ENCODE data around the gene ATP9B. TPM values are rescaled to one million over a fixed set of nuclear protein-coding genes. Genes with fewer than 3 reads are reported as not detected.
"Not testable (repeated sequence)": the region's sequence is repeated elsewhere in the genome, so short reads cannot be mapped to it uniquely, and the experiment has no call there.

ATP9B gene
- total RNA-seq, 2 donors from 2014 or later: 29.1 to 38.1 TPM

- peaks cover 27% of the 10 kb centered on the region for H3K36me3 ChIP-seq (ENCODE audit: control insufficient read depth, insufficient read depth, low read length)
- no peaks in the 10 kb centered on the region for H3K27me3 Mint-ChIP-seq (ENCODE audit: insufficient read depth)
- H3K4me3 Mint-ChIP-seq: no peak overlapping the region
- no peak overlapping the region for H3K9ac ChIP-seq (ENCODE audit: extremely low read depth, low read length, poor library complexity, severe bottlenecking)
- H3K4me1 Mint-ChIP-seq: peaks cover 3% of the 10 kb centered on the region
- DNase-seq: no peak
- TF ChIP-seq CTCF (conservative IDR thresholded peaks at IDR 0.05): no peak
- 94 to 96% methylated on average over 9 to 13 of the region's 13 CpGs for WGBS, 2 experiments (ENCODE audit: insufficient coverage in 1 of 2, insufficient read length in 1 of 2)
- no peaks in the 10 kb centered on the region for H3K27me3 ChIP-seq (ENCODE audit: control insufficient read depth, insufficient read depth, low read length, poor library complexity, severe bottlenecking)
- no peak overlapping the region for H3K4me3 ChIP-seq (ENCODE audit: low read length)
- H3K36me3 Mint-ChIP-seq (ENCODE audit: low read depth): peaks cover 44% of the 10 kb centered on the region
- H3K9me3 ChIP-seq (ENCODE audit: control insufficient read depth, low read length): no peaks in the 10 kb centered on the region
- H3K27ac Mint-ChIP-seq: no peak overlapping the region
- no peaks in the 10 kb centered on the region for H3K9me3 Mint-ChIP-seq
- no peak overlapping the region for H3K27ac ChIP-seq (ENCODE audit: low read depth, low read length)
- H3K4me1 ChIP-seq (ENCODE audit: control insufficient read depth, insufficient read depth, low read length): no peaks in the 10 kb centered on the region
Measured at GRCh38 chr18:79166702-79167101, 97.5 kb downstream of the ATP9B start.

GRCh38 chr18:79167526-79168190 is 98.5 kb downstream of the ATP9B start:
- H3K36me3 Mint-ChIP-seq (ENCODE audit: low read depth): peaks cover 44% of the 10 kb centered on the region
- Histone ChIP-seq H3K27ac (ENCODE audit: low read depth, low read length) (no peak overlapping the region), H3K4me1 (ENCODE audit: control insufficient read depth, insufficient read depth, low read length) (no peaks in the 10 kb centered on the region), H3K4me3 (ENCODE audit: low read length) (no peak overlapping the region), H3K9ac (ENCODE audit: extremely low read depth, low read length, poor library complexity, severe bottlenecking) (no peak overlapping the region), H3K36me3 (ENCODE audit: control insufficient read depth, insufficient read depth, low read length) (peaks cover 25% of the 10 kb centered on the region), H3K27me3 (ENCODE audit: control insufficient read depth, insufficient read depth, low read length, poor library complexity, severe bottlenecking) (no peaks in the 10 kb centered on the region), H3K9me3 (ENCODE audit: control insufficient read depth, low read length) (no peaks in the 10 kb centered on the region)
- TF ChIP-seq CTCF (conservative IDR thresholded peaks at IDR 0.05): no peak
- peaks cover 3% of the 10 kb centered on the region for H3K4me1 Mint-ChIP-seq
- WGBS, 2 experiments (ENCODE audit: insufficient coverage in 1 of 2, insufficient read length in 1 of 2): 94 to 95% methylated on average over 14 to 18 of the region's 18 CpGs
- H3K9me3 Mint-ChIP-seq: no peaks in the 10 kb centered on the region
- H3K4me3 Mint-ChIP-seq: no peak overlapping the region
- no peak overlapping the region for H3K27ac Mint-ChIP-seq
- H3K27me3 Mint-ChIP-seq (ENCODE audit: insufficient read depth): no peaks in the 10 kb centered on the region
- no peak for DNase-seq

GRCh38 chr18:79169958-79170555 is 100.9 kb downstream of the ATP9B start:
- no peak overlapping the region for H3K4me3 Mint-ChIP-seq
- Histone ChIP-seq H3K9ac (ENCODE audit: extremely low read depth, low read length, poor library complexity, severe bottlenecking) (no peak overlapping the region), H3K36me3 (ENCODE audit: control insufficient read depth, insufficient read depth, low read length) (peaks cover 21% of the 10 kb centered on the region), H3K9me3 (ENCODE audit: control insufficient read depth, low read length) (no peaks in the 10 kb centered on the region), H3K4me3 (ENCODE audit: low read length) (no peak overlapping the region), H3K27me3 (ENCODE audit: control insufficient read depth, insufficient read depth, low read length, poor library complexity, severe bottlenecking) (no peaks in the 10 kb centered on the region), H3K27ac (ENCODE audit: low read depth, low read length) (no peak overlapping the region), H3K4me1 (ENCODE audit: control insufficient read depth, insufficient read depth, low read length) (no peaks in the 10 kb centered on the region)
- no peak overlapping the region for H3K27ac Mint-ChIP-seq
- 92 to 100% methylated on average over 1 to 8 of the region's 8 CpGs for WGBS, 2 experiments (ENCODE audit: insufficient coverage in 1 of 2, insufficient read length in 1 of 2)
- H3K27me3 Mint-ChIP-seq (ENCODE audit: insufficient read depth): no peaks in the 10 kb centered on the region
- DNase-seq: no peak
- no peak for TF ChIP-seq CTCF (conservative IDR thresholded peaks at IDR 0.05)
- no peaks in the 10 kb centered on the region for H3K9me3 Mint-ChIP-seq
- H3K4me1 Mint-ChIP-seq: peaks cover 3% of the 10 kb centered on the region
- peaks cover 48% of the 10 kb centered on the region for H3K36me3 Mint-ChIP-seq (ENCODE audit: low read depth)

- H3K27me3 ChIP-seq (ENCODE audit: control insufficient read depth, insufficient read depth, low read length, poor library complexity, severe bottlenecking); H3K4me1 ChIP-seq (ENCODE audit: control insufficient read depth, insufficient read depth, low read length); H3K9me3 ChIP-seq (ENCODE audit: control insufficient read depth, low read length); H3K9ac ChIP-seq (ENCODE audit: extremely low read depth, low read length, poor library complexity, severe bottlenecking); DNase-seq; H3K27me3 Mint-ChIP-seq (ENCODE audit: insufficient read depth); H3K27ac Mint-ChIP-seq; H3K36me3 ChIP-seq (ENCODE audit: control insufficient read depth, insufficient read depth, low read length); H3K4me3 ChIP-seq (ENCODE audit: low read length); H3K27ac ChIP-seq (ENCODE audit: low read depth, low read length); H3K9me3 Mint-ChIP-seq; H3K4me1 Mint-ChIP-seq; H3K4me3 Mint-ChIP-seq: not testable (repeated sequence)
- peaks cover 32% of the 10 kb centered on the region for H3K36me3 Mint-ChIP-seq (ENCODE audit: low read depth)
- WGBS, 2 experiments (ENCODE audit: insufficient coverage in 1 of 2, insufficient read length in 1 of 2): 97 to 100% methylated on average over 4 to 23 of the region's 27 CpGs
Measured at GRCh38 chr18:79172331-79172730, 103.1 kb downstream of the ATP9B start.

All from endodermal cell (in vitro differentiated cells).